OCI-LY3 (cell line): Measurements from ENCODE around the gene MARK4.

Source experiments
- EZH2phosphoT487 ChIP-seq: fragments of 200-600 bp; shearing (Covaris generic); IDR thresholded peaks from 2 replicates; pipeline ENCODE4 v1.6.1; 2018; ENCODE audit warnings: antibody characterized with exemption, mixed run types, low read depth
- TF ChIP-seq, protein P1 (sequence below): fragments of 200-600, 300-600 bp; sonication (generic); IDR thresholded peaks from 2 replicates; pipeline ENCODE4 v1.5.1; 2014; ENCODE audit warnings: antibody characterized with exemption, low read length, low read depth

DNA sequence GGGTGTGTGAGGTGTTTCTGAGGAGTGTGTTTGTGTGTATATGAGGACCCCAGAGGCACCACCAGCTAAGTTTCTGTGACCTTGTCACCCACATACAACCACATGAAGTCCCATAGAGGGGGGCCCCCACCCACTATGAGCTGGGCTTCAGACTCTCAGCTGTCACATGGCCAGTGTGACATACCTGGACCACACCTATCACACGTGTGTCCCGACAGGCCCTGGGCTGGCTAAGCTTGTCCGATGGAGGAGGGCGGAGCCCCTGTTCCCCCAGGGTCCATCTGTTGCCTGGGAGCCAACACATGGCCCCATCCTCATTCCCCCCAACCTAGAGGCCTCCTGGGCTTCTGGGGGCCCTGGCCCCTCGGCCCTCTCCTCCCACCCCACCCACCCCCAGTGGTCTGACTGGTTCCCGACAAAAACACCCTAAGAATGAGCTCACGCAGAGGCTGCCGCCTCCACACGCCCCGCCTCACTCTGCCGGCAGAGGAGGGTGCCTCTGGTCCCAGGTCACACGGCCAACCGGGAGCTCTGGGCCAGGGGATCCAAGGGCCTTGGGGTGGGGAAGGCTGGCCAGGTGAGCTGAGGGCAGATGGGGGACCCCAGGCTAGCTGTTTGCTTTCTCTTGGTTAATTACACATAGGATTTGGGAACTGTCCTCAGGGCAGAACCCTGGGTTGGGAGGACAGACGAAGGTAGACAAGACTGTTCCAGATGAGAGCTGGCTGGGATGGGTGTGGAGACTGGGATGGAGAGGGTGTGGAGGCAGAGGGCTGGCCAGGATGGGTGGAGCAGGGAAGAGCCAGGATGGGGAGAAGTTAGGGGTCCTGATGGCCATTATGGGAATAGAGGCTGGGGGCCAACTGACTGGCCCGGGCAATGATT is 93.8 kb downstream of the MARK4 start:
- TF ChIP-seq, protein P1, sequence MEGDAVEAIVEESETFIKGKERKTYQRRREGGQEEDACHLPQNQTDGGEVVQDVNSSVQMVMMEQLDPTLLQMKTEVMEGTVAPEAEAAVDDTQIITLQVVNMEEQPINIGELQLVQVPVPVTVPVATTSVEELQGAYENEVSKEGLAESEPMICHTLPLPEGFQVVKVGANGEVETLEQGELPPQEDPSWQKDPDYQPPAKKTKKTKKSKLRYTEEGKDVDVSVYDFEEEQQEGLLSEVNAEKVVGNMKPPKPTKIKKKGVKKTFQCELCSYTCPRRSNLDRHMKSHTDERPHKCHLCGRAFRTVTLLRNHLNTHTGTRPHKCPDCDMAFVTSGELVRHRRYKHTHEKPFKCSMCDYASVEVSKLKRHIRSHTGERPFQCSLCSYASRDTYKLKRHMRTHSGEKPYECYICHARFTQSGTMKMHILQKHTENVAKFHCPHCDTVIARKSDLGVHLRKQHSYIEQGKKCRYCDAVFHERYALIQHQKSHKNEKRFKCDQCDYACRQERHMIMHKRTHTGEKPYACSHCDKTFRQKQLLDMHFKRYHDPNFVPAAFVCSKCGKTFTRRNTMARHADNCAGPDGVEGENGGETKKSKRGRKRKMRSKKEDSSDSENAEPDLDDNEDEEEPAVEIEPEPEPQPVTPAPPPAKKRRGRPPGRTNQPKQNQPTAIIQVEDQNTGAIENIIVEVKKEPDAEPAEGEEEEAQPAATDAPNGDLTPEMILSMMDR, result no peak
- no peak for TF ChIP-seq EZH2phosphoT487
